ENCODE measurements around the gene GMPPB. TPM values are rescaled to one million over a fixed set of nuclear protein-coding genes. Genes with fewer than 3 reads are reported as not detected.
A peak's percentile ranks its signal among the peaks of the same experiment; 100 is the strongest.
"Not testable (repeated sequence)": the region's sequence is repeated elsewhere in the genome, so short reads cannot be mapped to it uniquely, and the experiment has no call there.

Gene GMPPB
- total and polyA plus RNA-seq, 2 of the 8 experiments (the other 6 are each of a cell fraction or from before 2014, with no cell fraction given) = 20.9 to 23.9 TPM

- TF ChIP-seq CEBPB (IDR thresholded peaks at IDR 0.05; ENCODE audit: low read depth, low read length) = peak; percentile 6; the same call in 1 of the 2 replicates
- TF ChIP-seq TBP (IDR thresholded peaks at IDR 0.05; ENCODE audit: low read depth, low read length) = peak; percentile 81
- TF ChIP-seq, protein P1, sequence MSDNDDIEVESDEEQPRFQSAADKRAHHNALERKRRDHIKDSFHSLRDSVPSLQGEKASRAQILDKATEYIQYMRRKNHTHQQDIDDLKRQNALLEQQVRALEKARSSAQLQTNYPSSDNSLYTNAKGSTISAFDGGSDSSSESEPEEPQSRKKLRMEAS (IDR thresholded peaks at IDR 0.05) = peak; percentile 78
- TF ChIP-seq SP2 (IDR thresholded peaks at IDR 0.05; ENCODE audit: low read length) = no peak
- TF ChIP-seq RFX5 (IDR thresholded peaks at IDR 0.05; ENCODE audit: borderline replicate concordance, low read depth, low read length) = no peak
- TF ChIP-seq YY1 (IDR thresholded peaks at IDR 0.05; ENCODE audit: low read depth, low read length) = 0 out of 2 replicates have a peak, but pooled peaks have one; percentile 8
These were observed 34.5 kb downstream of the GMPPB start, which contains the start of the genes MST1 and RNF123 (continued) for GRCh38 chr3:49689046-49689907.

GRCh38 chr3:49688338-49689045, 35.3 kb downstream of the GMPPB start:
- not testable (repeated sequence) for H4K91ac ChIP-seq (replicated peaks; ENCODE audit: insufficient read length, low read length); H2BK12ac ChIP-seq (ENCODE audit: low read depth, low read length); H3K56ac ChIP-seq (replicated peaks; ENCODE audit: insufficient read length, low read depth, low read length); H4K5ac ChIP-seq (ENCODE audit: insufficient read length, low read depth, low read length); H3K9ac ChIP-seq (replicated peaks in 1 of 4; ENCODE audit: extremely low read depth in 1 of 4, low read depth in 3 of 4, low read length in 3 of 4); H3K27me3 ChIP-seq (replicated peaks in 1 of 4; ENCODE audit: control insufficient read depth in 3 of 4, extremely low read depth in 1 of 4, insufficient read depth in 3 of 4, low read length in 3 of 4); H2BK5ac ChIP-seq (ENCODE audit: low read depth, low read length); FAIRE-seq; DNase-seq (ENCODE audit: low read depth in 1 of 2, low spot score in 2 of 2); H3K4ac ChIP-seq (replicated peaks; ENCODE audit: insufficient read length, low read depth, low read length); H3K9me3 ChIP-seq (ENCODE audit: insufficient read depth in 2 of 2, low read depth in 1 of 2, low read length in 1 of 2); H2BK20ac ChIP-seq (ENCODE audit: low read length); H2AFZ ChIP-seq (ENCODE audit: low read length); H3K36me3 ChIP-seq (ENCODE audit: control insufficient read depth in 2 of 4, insufficient read depth in 4 of 4, low read length in 3 of 4); H3K27ac ChIP-seq (ENCODE audit: low read depth, low read length); H3K14ac ChIP-seq (ENCODE audit: insufficient read length); H4K20me1 ChIP-seq (replicated peaks in 1 of 2; ENCODE audit: control insufficient read depth in 1 of 2, insufficient read depth in 2 of 2, low read length in 2 of 2); H2BK120ac ChIP-seq (replicated peaks; ENCODE audit: low read depth, low read length); H3K4me1 ChIP-seq (replicated peaks in 1 of 4; ENCODE audit: control insufficient read depth in 3 of 4, insufficient read depth in 4 of 4, low read length in 3 of 4); H3K18ac ChIP-seq (ENCODE audit: extremely low read depth, low read length); H2AK5ac ChIP-seq (ENCODE audit: low read depth, low read length); H3K79me2 ChIP-seq (ENCODE audit: control insufficient read depth in 1 of 2, insufficient read depth in 2 of 2, low read length in 2 of 2); H3K23ac ChIP-seq (ENCODE audit: insufficient read length); H3K79me1 ChIP-seq (ENCODE audit: low read depth, low read length); H4K8ac ChIP-seq (ENCODE audit: extremely low read depth, insufficient read depth, low read length)
- 68% methylated on average over 5 of the region's 7 CpGs; no CpG with 5 or more reads in 1 of the 2 experiments for WGBS, 2 experiments (ENCODE audit: extremely low coverage in 1 of 2, insufficient coverage in 1 of 2, insufficient read length in 1 of 2, insufficient replicate concordance in 2 of 2, low coverage in 1 of 2, low lambda C conversion rate in 2 of 2, missing lambda C conversion rate in 1 of 2)
- ChIA-PET CTCF (ENCODE audit: partially characterized antibody) (interaction anchor here (0.7 to 2.0 kb wide), 2 partner anchors 12 to 123 kb away, joined by 3 to 11 read pairs; no protein-coding TSS in a partner anchor), POLR2A (ENCODE audit: partially characterized antibody) (interaction anchor here (0.8 to 2.6 kb wide), 4 partner anchors 9 to 30 kb away, joined by 3 to 12 read pairs (median 5); partner anchors contain the start of gene AMIGO3)
- H3K4me3 ChIP-seq (ENCODE audit: extremely low read depth in 1 of 4, insufficient read depth in 2 of 4, low read depth in 3 of 4, low read length in 4 of 4) = peak overlapping the region in 3 of 4 experiments; percentile 81 to 98 (median 90); a peak in 3 of 8 replicates
- peaks cover 14% of the 10 kb centered on the region for H3K23me2 ChIP-seq (ENCODE audit: low read depth, low read length)
- peak overlapping the region; percentile 16; the same call in 1 of the 2 replicates for H2BK15ac ChIP-seq (ENCODE audit: low read length)
- H3K4me2 ChIP-seq (ENCODE audit: insufficient read depth in 1 of 2, low read depth in 2 of 2, low read length in 2 of 2) = peak overlapping the region; percentile 44 to 66

Data from H1 (cell line).